AG04450 (cell line): ENCODE data around the gene IFNAR2. TPM values are rescaled to one million over a fixed set of nuclear protein-coding genes. Genes with fewer than 3 reads are reported as not detected.

Experiments used
- CTCF ChIA-PET: fragments of 300-600, 350-600 bp; formaldehyde crosslinking; extraction: SDS; loops from one replicate; lab custom pipeline; 2022; ENCODE audit warnings: antibody characterized with exemption, inconsistent platforms; lab: Charles Lee
- POLR2A ChIA-PET: fragments of 350-600 bp; formaldehyde crosslinking; extraction: SDS; loops from one replicate; lab custom pipeline; 2021; ENCODE audit warnings: antibody characterized with exemption, inconsistent platforms; lab: Yijun Ruan, JAX
- DNase-seq: peaks from one replicate; pipeline ENCODE4 v3.0.0-alpha.2; 2011; ENCODE audit warnings: low read depth, low spot score
- H3K27ac ChIP-seq: one replicate; pipeline ENCODE4 v1.5.1; 2012; ENCODE audit warnings: low read depth, low read length, control low read depth
- H3K27me3 ChIP-seq: one replicate; pipeline ENCODE4 v1.6.0; 2012; ENCODE audit warnings: low read length; ENCODE audit not compliant: control insufficient read depth, insufficient read depth
- H3K4me3 ChIP-seq: 2 replicates; pipeline ENCODE4 v1.5.1; 2011; ENCODE audit warnings: mild to moderate bottlenecking, low read depth, low read length, control low read depth
- H3K9me3 ChIP-seq: 2 replicates; pipeline ENCODE4 v1.5.1; 2012; ENCODE audit warnings: low read length; ENCODE audit not compliant: control insufficient read depth, insufficient read depth
- polyA plus RNA-seq: library from polyadenylated mRNA; depleted of rRNA; stranded (reverse); fragments of >200 nt; gene quantifications from 2 replicates; pipeline ENCODE4 v1.2.3, GENCODE V29; 2011
- TF ChIP-seq, protein P1 (sequence below): IDR thresholded peaks from 2 replicates; pipeline ENCODE4 v1.5.1; 2011; ENCODE audit warnings: low read depth, low read length, control low read depth, inconsistent platforms

IFNAR2 gene
- polyA plus RNA-seq, 1 experiment = 30.8 TPM

DNA sequence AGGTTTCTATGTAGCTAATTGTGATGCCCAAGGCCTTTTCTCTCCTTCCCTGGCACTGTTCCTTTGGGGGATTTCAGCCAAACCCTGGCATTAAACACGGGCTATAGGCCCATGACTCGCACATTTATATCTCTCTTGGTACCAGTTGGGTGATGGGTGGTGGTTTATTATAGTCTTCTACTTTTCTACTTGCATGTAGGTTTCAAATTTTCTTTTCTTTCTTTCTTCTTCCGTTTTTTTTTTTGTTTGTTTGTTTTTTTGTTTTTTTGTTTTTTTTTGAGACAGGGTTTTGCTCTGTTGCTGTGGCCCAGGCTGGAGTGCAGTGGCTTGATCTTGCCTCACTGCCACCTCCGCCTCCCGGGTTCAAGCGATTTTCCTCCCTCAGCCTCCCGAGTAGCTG, 37.5 kb downstream of the IFNAR2 start:
- ChIA-PET POLR2A (no interaction called here), CTCF (interaction anchor here (0.6 kb wide), 1 partner anchor 62 kb away, joined by 3 read pairs; no protein-coding TSS in a partner anchor)
- Histone ChIP-seq H3K27ac (no peak overlapping the region), H3K4me3 (peak overlapping the region; percentile 77), H3K9me3 (no peaks in the 10 kb centered on the region), H3K27me3 (no peaks in the 10 kb centered on the region)
- DNase-seq = no peak
- TF ChIP-seq, protein P1, sequence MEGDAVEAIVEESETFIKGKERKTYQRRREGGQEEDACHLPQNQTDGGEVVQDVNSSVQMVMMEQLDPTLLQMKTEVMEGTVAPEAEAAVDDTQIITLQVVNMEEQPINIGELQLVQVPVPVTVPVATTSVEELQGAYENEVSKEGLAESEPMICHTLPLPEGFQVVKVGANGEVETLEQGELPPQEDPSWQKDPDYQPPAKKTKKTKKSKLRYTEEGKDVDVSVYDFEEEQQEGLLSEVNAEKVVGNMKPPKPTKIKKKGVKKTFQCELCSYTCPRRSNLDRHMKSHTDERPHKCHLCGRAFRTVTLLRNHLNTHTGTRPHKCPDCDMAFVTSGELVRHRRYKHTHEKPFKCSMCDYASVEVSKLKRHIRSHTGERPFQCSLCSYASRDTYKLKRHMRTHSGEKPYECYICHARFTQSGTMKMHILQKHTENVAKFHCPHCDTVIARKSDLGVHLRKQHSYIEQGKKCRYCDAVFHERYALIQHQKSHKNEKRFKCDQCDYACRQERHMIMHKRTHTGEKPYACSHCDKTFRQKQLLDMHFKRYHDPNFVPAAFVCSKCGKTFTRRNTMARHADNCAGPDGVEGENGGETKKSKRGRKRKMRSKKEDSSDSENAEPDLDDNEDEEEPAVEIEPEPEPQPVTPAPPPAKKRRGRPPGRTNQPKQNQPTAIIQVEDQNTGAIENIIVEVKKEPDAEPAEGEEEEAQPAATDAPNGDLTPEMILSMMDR = no peak

DNA sequence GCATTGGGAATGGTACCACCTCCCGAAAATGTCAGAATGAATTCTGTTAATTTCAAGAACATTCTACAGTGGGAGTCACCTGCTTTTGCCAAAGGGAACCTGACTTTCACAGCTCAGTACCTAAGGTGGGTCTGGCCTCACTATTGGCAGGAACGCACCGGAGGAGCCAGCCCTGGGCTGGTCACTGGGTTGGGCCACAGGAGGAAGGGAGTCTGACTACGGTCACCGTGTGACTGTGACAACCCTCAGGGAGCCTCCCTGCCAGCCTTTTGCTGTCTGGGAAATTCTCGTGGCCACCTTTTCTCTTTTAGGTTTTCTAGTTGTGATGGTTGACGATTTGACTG, 38.6 kb downstream of the IFNAR2 start:
- Histone ChIP-seq H3K4me3 (no peak overlapping the region), H3K9me3 (no peaks in the 10 kb centered on the region), H3K27ac (no peak overlapping the region), H3K27me3 (no peaks in the 10 kb centered on the region)
- TF ChIP-seq, protein P1 = no peak
- ChIA-PET CTCF (no interaction called here), POLR2A (no interaction called here)
- no peak for DNase-seq

GRCh38 chr21:33268737-33269441, 39.2 kb downstream of the IFNAR2 start:
- TF ChIP-seq, protein P1 = no peak
- Histone ChIP-seq H3K9me3 (no peaks in the 10 kb centered on the region), H3K27me3 (no peaks in the 10 kb centered on the region), H3K27ac (no peak overlapping the region), H3K4me3 (no peak overlapping the region)
- POLR2A ChIA-PET = no interaction called here
- CTCF ChIA-PET = no interaction called here
- no peak for DNase-seq

GRCh38 chr21:33270986-33271385, 41.2 kb downstream of the IFNAR2 start:
- no peak for DNase-seq
- Histone ChIP-seq H3K27ac (no peak overlapping the region), H3K27me3 (no peaks in the 10 kb centered on the region), H3K4me3 (no peak overlapping the region), H3K9me3 (no peaks in the 10 kb centered on the region)
- TF ChIP-seq, protein P1 = no peak
- ChIA-PET POLR2A (no interaction called here), CTCF (no interaction called here)

DNA sequence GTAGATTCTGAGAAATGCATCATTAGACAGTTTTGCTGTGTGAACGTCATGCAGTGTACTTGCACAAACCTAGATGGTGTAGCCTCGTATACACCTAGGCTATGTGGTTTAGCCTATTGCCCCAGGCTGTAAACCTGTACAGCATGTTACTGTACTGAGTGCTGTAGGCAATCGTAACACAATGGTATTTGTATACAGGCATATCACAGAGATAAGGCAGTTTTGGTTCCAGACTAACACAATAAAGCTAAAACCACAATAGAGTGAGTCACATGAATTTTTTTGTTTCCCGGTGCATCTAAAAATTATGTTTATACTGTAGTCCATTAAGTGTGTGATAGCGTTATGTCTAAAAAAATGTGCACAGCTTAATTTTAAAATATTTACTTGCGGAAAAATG, 43.3 kb downstream of the IFNAR2 start:
- ChIA-PET POLR2A (no interaction called here), CTCF (no interaction called here)
- TF ChIP-seq, protein P1 = no peak
- H3K27ac ChIP-seq = peak overlapping the region; percentile 21
- H3K9me3 ChIP-seq = no peaks in the 10 kb centered on the region
- DNase-seq = no peak
- H3K4me3 ChIP-seq = no peak overlapping the region
- no peaks in the 10 kb centered on the region for H3K27me3 ChIP-seq
